Progenitor cell of endocrine pancreas (in vitro differentiated cells): ENCODE data around the gene MAPK9. TPM values are rescaled to one million over a fixed set of nuclear protein-coding genes. Genes with fewer than 3 reads are reported as not detected.

Source experiments
- DNase-seq: peaks from one replicate; pipeline ENCODE4 v3.0.0; 2021; ENCODE audit warnings: low spot score; ENCODE audit not compliant: unreplicated experiment
- H3K27ac Mint-ChIP-seq: 2 replicates; pipeline ENCODE4 v1.8.0; 2021; ENCODE audit warnings: mild to moderate bottlenecking, moderate library complexity, mixed read lengths
- H3K27me3 Mint-ChIP-seq: 2 replicates; pipeline ENCODE4 v1.8.0; 2021; ENCODE audit warnings: mixed read lengths
- H3K36me3 Mint-ChIP-seq: 2 replicates; pipeline ENCODE4 v1.8.0; 2022; ENCODE audit warnings: mixed read lengths; ENCODE audit not compliant: insufficient read depth
- H3K4me1 Mint-ChIP-seq: 2 replicates; pipeline ENCODE4 v1.8.0; 2021; ENCODE audit warnings: low read depth, mixed read lengths
- H3K4me3 Mint-ChIP-seq: 2 replicates; pipeline ENCODE4 v1.8.0; 2021; ENCODE audit warnings: low read depth, mild to moderate bottlenecking, moderate library complexity, mixed read lengths
- H3K9me3 Mint-ChIP-seq: 2 replicates; pipeline ENCODE4 v1.8.0; 2021; ENCODE audit warnings: low read depth, mixed read lengths
- total RNA-seq: library from RNA; stranded (reverse); gene quantifications from 2 replicates; pipeline ENCODE4 v1.2.1, GENCODE V29; 2021
- TF ChIP-seq, protein P1 (sequence below): fragments of 200-600 bp; sonication (generic); IDR thresholded peaks from one replicate; pipeline ENCODE4 v1.5.0; 2021; ENCODE audit warnings: antibody characterized with exemption, mild to moderate bottlenecking; ENCODE audit not compliant: unreplicated experiment

The MAPK9 gene
- total RNA-seq, 1 donor from 2014 or later: 51.2 TPM

DNA sequence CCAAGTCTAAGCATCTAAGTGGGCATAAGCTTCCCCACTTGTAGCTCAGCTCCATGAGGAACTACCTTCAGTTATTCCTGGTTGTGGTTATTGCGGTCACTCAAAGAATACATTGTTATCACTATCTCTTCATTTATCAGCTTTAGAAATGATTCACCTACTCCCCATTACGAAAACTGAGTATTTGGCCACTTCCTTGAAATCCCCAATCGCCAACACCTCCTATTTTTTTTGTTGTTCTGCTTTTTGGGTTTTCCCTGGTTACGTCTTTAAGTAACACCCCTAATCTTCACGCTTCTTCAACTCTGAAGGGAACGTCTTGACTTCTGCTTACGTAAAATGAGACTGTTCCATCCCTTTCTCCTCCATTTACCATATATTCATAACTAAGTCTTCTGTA, 20.7 kb downstream of the MAPK9 start:
- DNase-seq: no peak
- H3K27ac Mint-ChIP-seq: no peak overlapping the region
- H3K4me1 Mint-ChIP-seq: no peaks in the 10 kb centered on the region
- no peak overlapping the region for H3K4me3 Mint-ChIP-seq
- peaks cover 42% of the 10 kb centered on the region for H3K9me3 Mint-ChIP-seq
- H3K36me3 Mint-ChIP-seq: peaks cover 79% of the 10 kb centered on the region
- H3K27me3 Mint-ChIP-seq: no peaks in the 10 kb centered on the region
- TF ChIP-seq, protein P1, sequence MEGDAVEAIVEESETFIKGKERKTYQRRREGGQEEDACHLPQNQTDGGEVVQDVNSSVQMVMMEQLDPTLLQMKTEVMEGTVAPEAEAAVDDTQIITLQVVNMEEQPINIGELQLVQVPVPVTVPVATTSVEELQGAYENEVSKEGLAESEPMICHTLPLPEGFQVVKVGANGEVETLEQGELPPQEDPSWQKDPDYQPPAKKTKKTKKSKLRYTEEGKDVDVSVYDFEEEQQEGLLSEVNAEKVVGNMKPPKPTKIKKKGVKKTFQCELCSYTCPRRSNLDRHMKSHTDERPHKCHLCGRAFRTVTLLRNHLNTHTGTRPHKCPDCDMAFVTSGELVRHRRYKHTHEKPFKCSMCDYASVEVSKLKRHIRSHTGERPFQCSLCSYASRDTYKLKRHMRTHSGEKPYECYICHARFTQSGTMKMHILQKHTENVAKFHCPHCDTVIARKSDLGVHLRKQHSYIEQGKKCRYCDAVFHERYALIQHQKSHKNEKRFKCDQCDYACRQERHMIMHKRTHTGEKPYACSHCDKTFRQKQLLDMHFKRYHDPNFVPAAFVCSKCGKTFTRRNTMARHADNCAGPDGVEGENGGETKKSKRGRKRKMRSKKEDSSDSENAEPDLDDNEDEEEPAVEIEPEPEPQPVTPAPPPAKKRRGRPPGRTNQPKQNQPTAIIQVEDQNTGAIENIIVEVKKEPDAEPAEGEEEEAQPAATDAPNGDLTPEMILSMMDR: no peak

DNA sequence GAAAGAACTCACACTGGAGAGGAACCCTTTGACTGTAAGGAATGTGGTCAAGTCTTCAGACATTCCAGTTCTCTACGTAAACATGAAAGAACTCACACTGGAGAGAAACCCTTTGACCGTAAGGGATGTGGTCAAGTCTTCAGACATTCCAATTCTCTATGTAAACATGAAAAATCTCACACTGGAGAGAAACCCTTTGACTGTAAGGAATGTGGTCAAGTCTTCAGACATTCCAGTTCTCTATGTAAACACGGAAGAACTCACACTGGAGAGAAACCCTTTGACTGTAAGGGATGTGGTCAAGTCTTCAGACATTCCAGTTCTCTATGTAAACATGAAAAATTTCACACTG, 32.6 kb downstream of the MAPK9 start:
- no peak for DNase-seq
- no peaks in the 10 kb centered on the region for H3K27me3 Mint-ChIP-seq
- peaks cover 92% of the 10 kb centered on the region for H3K36me3 Mint-ChIP-seq
- no peaks in the 10 kb centered on the region for H3K4me1 Mint-ChIP-seq
- H3K27ac Mint-ChIP-seq: no peak overlapping the region
- peaks cover 64% of the 10 kb centered on the region for H3K9me3 Mint-ChIP-seq
- no peak overlapping the region for H3K4me3 Mint-ChIP-seq
- TF ChIP-seq, protein P1: no peak

DNA sequence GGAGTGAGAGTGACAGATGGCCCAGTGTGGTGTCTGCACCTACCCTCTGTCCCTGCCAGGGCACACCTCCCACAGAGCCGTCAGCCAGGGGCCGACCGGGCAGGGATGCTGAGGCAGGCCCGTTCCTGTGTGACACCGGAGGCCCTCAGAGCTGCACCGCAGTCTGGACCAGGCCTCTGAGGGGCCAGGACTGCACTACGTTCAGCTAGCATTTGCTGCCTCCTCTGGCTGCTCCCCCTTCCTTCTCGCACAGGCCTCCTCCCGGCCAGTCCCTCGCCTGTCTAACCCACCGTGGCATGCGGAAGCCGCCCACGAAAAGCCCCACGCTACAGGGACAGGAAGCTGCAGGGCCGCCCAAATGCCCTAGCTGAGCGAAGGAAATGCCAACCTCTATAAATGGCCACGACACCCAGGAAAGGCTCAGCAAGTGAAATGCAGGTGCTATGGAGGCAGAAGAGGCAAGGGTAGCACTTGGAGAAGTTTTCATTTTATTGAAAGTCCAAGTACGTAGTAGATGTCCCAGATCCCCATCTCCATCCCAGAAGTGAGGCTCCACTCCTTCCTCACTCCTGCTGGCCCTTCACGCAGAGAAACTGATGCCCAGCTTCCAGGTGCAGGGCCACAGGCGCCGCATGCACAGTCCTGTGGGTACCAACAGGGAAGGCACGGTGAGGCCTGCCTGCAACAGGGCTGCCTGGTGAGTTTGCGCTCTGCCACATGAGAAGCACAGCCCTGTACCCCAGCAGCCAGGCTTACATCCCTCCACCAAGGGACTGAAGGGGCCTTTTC, 38.7 kb downstream of the MAPK9 start:
- DNase-seq: no peak
- Mint-ChIP-seq H3K27me3 (no peaks in the 10 kb centered on the region), H3K9me3 (peaks cover 48% of the 10 kb centered on the region), H3K27ac (no peak overlapping the region), H3K36me3 (peaks cover 87% of the 10 kb centered on the region), H3K4me3 (no peak overlapping the region), H3K4me1 (no peaks in the 10 kb centered on the region)
- TF ChIP-seq, protein P1: no peak

DNA sequence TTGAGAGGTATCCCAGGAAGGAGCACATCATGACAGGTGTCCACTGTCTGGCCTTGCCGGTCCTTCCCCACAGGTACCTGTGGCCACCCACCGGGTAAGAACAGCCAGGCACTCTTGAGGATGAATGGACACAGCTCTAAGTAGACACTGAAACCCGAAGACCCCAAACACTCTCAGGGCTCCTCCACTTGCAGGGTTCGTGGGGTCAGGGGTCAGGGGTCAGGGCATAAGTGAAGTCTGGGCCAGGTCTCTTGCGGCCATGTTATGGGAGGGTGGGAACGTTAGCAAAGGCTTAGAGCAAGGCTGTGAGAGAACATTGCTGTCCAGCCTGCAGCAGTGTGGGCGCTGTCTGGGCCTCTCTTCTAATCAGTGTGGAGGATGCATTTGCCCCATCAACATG, 40.0 kb downstream of the MAPK9 start:
- no peak overlapping the region for H3K27ac Mint-ChIP-seq
- H3K4me3 Mint-ChIP-seq: no peak overlapping the region
- H3K27me3 Mint-ChIP-seq: no peaks in the 10 kb centered on the region
- peaks cover 86% of the 10 kb centered on the region for H3K36me3 Mint-ChIP-seq
- TF ChIP-seq, protein P1: no peak
- no peak for DNase-seq
- H3K4me1 Mint-ChIP-seq: no peaks in the 10 kb centered on the region
- H3K9me3 Mint-ChIP-seq: peaks cover 36% of the 10 kb centered on the region

DNA sequence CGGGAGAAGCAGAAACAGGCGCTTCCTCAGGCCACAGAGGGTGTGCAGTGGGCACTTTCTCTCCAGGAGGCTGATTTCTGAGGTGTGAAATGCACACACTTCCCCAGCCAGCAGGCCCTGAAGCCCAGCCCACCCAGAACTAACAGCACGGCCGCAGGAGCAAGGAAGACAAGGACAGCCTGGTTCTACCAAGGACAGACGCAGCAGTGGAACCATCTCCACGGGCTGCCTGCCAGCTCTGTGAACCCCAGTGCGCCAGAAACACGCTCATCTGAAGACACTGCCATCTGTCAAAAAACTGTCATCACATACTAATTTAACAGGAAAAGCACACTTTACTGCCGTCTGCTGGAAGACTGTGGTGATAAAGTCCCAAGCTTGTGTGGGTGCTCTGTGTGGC, 40.7 kb downstream of the MAPK9 start:
- Mint-ChIP-seq H3K9me3 (peaks cover 34% of the 10 kb centered on the region), H3K27ac (no peak overlapping the region), H3K36me3 (peaks cover 86% of the 10 kb centered on the region), H3K27me3 (no peaks in the 10 kb centered on the region), H3K4me3 (no peak overlapping the region), H3K4me1 (no peaks in the 10 kb centered on the region)
- TF ChIP-seq, protein P1: no peak
- DNase-seq: no peak
